Breast epithelium (tissue), 3 donors: ENCODE measurements around the gene CD93.

Experiments used
- CTCF ChIP-seq, 3 donors: fragments of 450-650 bp; IDR thresholded peaks; one replicate each; pipeline ENCODE4 v1.5.1; 2016 to 2017; ENCODE audit warnings: antibody characterized with exemption in 3 of 3, mild to moderate bottlenecking in 3 of 3, moderate library complexity in 3 of 3
- POLR2A ChIP-seq: fragments of 450-650 bp; IDR thresholded peaks from one replicate; pipeline ENCODE4 v1.6.1; 2016; ENCODE audit warnings: antibody characterized with exemption, mild to moderate bottlenecking, moderate library complexity

- no peak for TF ChIP-seq CTCF (IDR thresholded peaks at IDR 0.05)
- TF ChIP-seq POLR2A, result no peak
Measured at GRCh38 chr20:23069108-23069507, 17.0 kb downstream of the CD93 start.
